Effector memory CD8-positive, alpha-beta T cell (primary cell): ENCODE data around the gene EGLN1.
"Not testable (repeated sequence)": the region's sequence is repeated elsewhere in the genome, so short reads cannot be mapped to it uniquely, and the experiment has no call there.

Experiments
- ATAC-seq: fragments of 150-1000 bp; cut with Tn5 transposase; replicated peaks from 2 replicates; pipeline ENCODE4 v1.10.0; 2021; ENCODE audit warnings: mild to moderate bottlenecking, moderate library complexity
- DNase-seq, 3 experiments: peaks; one replicate each; pipeline ENCODE4 v3.0.0; 2021
- H3K27ac Mint-ChIP-seq, 2 donors: one replicate each; pipeline ENCODE4 v1.8.0; 2022; ENCODE audit warnings: mild to moderate bottlenecking in 2 of 2, mixed read lengths in 2 of 2, moderate library complexity in 2 of 2
- H3K27me3 Mint-ChIP-seq, 2 donors: one replicate each; pipeline ENCODE4 v1.8.0; 2022; ENCODE audit warnings: mixed read lengths in 2 of 2
- H3K36me3 Mint-ChIP-seq: one replicate; pipeline ENCODE4 v1.8.0; 2022; ENCODE audit warnings: mild to moderate bottlenecking, moderate library complexity, mixed read lengths; ENCODE audit not compliant: insufficient read depth
- H3K4me1 Mint-ChIP-seq, 2 donors: one replicate each; pipeline ENCODE4 v1.8.0; 2022; ENCODE audit warnings: low read depth in 2 of 2, mixed read lengths in 2 of 2
- H3K4me3 Mint-ChIP-seq, 2 donors: one replicate each; pipeline ENCODE4 v1.8.0; 2022; ENCODE audit warnings: mild to moderate bottlenecking in 2 of 2, mixed read lengths in 2 of 2, moderate library complexity in 2 of 2
- H3K9me3 Mint-ChIP-seq, 2 donors: one replicate each; pipeline ENCODE4 v1.8.0; 2022; ENCODE audit warnings: mixed read lengths in 2 of 2

Gene EGLN1

DNA sequence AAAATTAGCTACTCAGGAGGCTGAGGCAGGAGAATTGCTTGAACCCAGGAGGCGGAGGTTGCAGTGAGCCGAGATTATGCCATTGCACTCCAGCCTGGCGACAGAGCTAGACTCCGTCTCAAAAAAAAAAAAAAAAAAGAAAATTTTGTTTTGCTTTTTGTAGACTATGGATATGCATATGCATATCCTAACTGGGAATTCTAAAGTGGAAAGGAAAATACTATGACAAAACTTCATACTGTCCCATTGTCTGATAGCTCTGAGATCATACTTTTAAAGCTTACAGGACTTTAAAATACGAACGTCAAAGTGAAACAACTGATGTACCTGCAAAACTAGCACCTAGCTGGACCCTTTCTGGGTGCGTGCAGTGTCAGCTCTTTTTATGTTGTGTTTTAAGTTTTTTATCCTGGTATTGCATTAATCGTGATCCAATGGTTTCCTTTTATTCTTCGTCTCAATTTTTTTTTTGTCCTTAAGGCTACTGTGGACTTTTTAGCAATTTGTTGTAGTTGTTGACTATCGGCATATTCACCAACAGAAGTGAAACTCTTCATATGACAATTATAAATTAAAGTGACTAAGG is 64.8 kb downstream of the EGLN1 start:
- Mint-ChIP-seq H3K4me1 (peaks cover 3 to 15% of the 10 kb centered on the region in 2 donors), H3K36me3 (peaks cover 31% of the 10 kb centered on the region), H3K27me3 (no peaks in the 10 kb centered on the region), H3K4me3 (no peak overlapping the region), H3K9me3 (no peaks in the 10 kb centered on the region), H3K27ac (no peak overlapping the region)
- DNase-seq (no peak), ATAC-seq (no peak)

DNA sequence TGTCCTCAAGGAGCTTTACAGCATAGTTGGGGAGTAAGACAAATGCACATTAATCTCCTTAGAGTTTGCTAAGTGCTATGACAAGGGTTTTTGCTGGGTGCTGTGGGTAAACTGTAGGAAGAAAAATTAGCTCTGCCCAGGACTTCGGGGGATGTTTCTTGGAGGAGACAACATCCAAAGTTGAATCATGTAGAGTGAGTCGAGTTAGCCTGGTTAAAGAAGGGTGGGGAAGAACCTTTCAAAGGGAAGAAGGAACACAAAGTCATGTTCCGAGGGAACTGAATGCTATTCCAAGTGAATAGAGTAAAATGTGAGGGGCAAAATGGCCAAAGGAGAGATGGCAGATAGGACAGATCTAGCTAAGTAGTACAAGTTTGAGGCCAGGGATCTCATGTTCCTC is 66.9 kb downstream of the EGLN1 start:
- DNase-seq, result no peak
- Mint-ChIP-seq H3K4me1 (peaks cover 3 to 15% of the 10 kb centered on the region in 2 donors), H3K27me3 (no peaks in the 10 kb centered on the region), H3K9me3 (no peaks in the 10 kb centered on the region), H3K27ac (no peak overlapping the region), H3K36me3 (peaks cover 49% of the 10 kb centered on the region), H3K4me3 (no peak overlapping the region)
- ATAC-seq, result no peak

DNA sequence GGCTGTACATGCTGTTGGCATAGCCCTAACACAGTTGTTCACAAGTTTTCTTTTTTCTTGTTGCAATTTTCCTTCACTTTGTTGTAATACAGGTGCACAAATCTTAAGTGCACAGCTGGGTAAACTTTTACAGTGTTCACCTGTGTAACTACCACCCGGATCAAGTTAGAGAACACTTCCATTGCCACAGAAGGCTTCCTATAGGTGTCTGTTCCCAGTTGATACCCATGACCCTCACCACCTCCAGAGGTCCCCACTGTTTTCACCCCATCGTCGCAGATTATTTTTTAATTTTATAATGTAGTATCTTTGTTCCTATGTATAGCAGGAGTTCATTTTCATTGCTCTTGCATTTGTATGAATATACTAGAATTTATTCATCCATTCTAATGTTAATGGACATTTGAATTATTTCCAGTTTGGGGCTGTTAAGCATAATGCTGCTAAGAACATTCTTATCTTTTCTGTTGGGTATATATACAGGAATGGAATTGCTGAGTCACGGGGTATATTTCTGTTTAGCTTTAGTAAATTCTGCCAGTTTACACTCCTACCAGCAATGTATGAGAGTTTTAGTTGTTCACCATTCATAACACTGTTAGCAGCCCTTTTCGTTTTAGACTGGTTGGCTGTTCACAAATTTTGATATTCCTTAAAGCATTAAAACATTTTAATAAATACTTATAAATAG is 67.6 kb downstream of the EGLN1 start:
- Mint-ChIP-seq H3K27me3 (no peaks in the 10 kb centered on the region), H3K27ac (peak overlapping the region in 1 of 2 donors; percentile 26), H3K4me3 (no peak overlapping the region), H3K4me1 (peaks cover 3 to 11% of the 10 kb centered on the region in 2 donors), H3K36me3 (peaks cover 50% of the 10 kb centered on the region), H3K9me3 (no peaks in the 10 kb centered on the region)
- ATAC-seq (no peak), DNase-seq (no peak)

- peaks cover 3 to 11% of the 10 kb centered on the region in 2 donors for H3K4me1 Mint-ChIP-seq
- no peaks in the 10 kb centered on the region for H3K27me3 Mint-ChIP-seq
- ATAC-seq (no peak), DNase-seq (no peak)
- peak overlapping the region in 1 of 2 donors; percentile 5 for H3K27ac Mint-ChIP-seq
- no peak overlapping the region for H3K4me3 Mint-ChIP-seq
- no peaks in the 10 kb centered on the region for H3K9me3 Mint-ChIP-seq
- H3K36me3 Mint-ChIP-seq, result peaks cover 58% of the 10 kb centered on the region
Observed at GRCh38 chr1:231353086-231353485, 69.0 kb downstream of the EGLN1 start.

DNA sequence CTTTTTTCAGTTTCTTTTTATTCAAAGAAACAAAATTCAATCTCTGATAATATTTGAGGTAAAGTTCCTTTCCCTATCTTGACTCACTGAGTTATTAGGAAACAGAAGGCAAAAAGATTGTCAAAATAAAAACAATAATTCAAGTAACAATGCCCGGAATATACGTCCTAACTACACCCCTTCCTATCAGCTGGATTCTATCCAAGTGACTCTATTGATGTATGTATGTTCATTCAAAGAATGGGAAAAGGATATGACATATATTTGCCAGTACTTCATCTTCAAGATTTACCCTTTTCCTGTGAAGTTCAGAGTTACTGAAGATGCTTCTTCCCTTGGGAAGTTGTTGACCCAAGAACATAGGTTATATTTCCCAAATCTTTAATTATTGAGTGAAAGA is 70.3 kb downstream of the EGLN1 start:
- DNase-seq, result no peak
- H3K9me3 Mint-ChIP-seq, result no peaks in the 10 kb centered on the region
- H3K4me3 Mint-ChIP-seq, result no peak overlapping the region
- H3K4me1 Mint-ChIP-seq, result peaks cover 0 to 4% of the 10 kb centered on the region in 2 donors
- H3K36me3 Mint-ChIP-seq, result peaks cover 71% of the 10 kb centered on the region
- peak overlapping the region in 1 of 2 donors; percentile 29 for H3K27ac Mint-ChIP-seq
- H3K27me3 Mint-ChIP-seq, result no peaks in the 10 kb centered on the region
- ATAC-seq, result no peak

- H3K27ac Mint-ChIP-seq, H3K4me3 Mint-ChIP-seq, ATAC-seq, H3K9me3 Mint-ChIP-seq, DNase-seq, H3K27me3 Mint-ChIP-seq, H3K4me1 Mint-ChIP-seq: not testable (repeated sequence)
- H3K36me3 Mint-ChIP-seq, result peaks cover 86% of the 10 kb centered on the region
Observed at GRCh38 chr1:231348856-231349255, 73.2 kb downstream of the EGLN1 start.

DNA sequence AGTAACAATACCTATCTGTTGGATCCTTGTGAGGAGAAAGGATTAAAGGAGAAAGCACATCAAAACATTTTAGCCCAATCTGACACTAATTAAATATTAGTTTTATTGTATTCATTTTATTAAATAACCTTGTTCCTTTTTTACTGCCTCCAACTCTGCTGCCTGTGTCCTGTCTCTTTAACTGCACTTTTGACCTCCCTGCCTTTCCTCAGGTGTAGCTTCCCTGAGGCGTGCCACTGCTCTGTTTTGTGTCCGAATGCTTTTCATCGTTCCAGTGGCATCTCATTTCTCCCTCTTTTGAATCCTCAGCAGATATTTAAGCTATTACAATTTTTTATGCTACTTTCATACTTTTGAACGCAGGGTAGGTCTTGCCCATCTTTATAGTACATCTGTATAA is 73.6 kb downstream of the EGLN1 start:
- DNase-seq, result no peak
- peaks cover 84% of the 10 kb centered on the region for H3K36me3 Mint-ChIP-seq
- ATAC-seq, result no peak
- H3K27me3 Mint-ChIP-seq, result no peaks in the 10 kb centered on the region
- H3K4me3 Mint-ChIP-seq, result no peak overlapping the region
- H3K4me1 Mint-ChIP-seq, result peaks cover 2 to 3% of the 10 kb centered on the region in 2 donors
- H3K27ac Mint-ChIP-seq, result no peak overlapping the region
- H3K9me3 Mint-ChIP-seq, result no peaks in the 10 kb centered on the region

GRCh38 chr1:231347961-231348360 is 74.1 kb downstream of the EGLN1 start:
- no peak overlapping the region for H3K27ac Mint-ChIP-seq
- no peaks in the 10 kb centered on the region for H3K9me3 Mint-ChIP-seq
- DNase-seq, result no peak
- peaks cover 2 to 8% of the 10 kb centered on the region in 2 donors for H3K4me1 Mint-ChIP-seq
- no peak overlapping the region for H3K4me3 Mint-ChIP-seq
- ATAC-seq, result no peak
- H3K36me3 Mint-ChIP-seq, result peaks cover 79% of the 10 kb centered on the region
- no peaks in the 10 kb centered on the region for H3K27me3 Mint-ChIP-seq

DNA sequence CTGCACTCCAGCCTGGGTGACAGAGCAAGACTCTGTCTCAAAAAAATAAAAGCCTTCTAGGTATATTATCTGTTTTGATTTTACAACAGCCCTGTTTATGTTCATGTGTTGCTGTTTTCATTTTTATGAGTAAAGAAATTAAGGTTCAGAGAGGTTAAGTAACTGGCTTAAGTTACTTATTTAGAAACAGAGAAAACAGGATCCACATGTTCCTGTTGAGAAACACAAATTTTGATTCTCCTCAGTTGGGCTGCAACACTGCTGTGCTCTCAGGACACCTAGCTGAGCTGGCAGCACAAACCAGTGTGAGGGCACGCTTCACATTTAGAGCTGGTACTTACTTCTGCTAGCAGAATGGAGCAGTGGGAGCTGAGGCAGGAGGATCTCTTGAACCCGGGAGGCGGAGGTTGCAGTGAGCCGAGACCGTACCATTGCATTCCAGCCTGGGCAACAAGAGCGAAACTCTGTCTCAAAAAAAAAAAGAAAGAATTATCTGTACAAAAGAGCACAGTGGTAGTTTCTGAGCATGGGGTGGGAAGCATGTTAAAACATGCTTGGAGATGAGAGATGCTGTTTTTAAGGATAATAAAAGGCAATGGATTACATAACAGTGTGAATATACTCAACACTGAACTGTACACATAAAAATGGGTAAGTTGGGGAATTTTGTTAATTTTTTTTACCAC is 81.6 kb downstream of the EGLN1 start:
- no peak for ATAC-seq
- no peak for DNase-seq
- H3K4me3 Mint-ChIP-seq, result no peak overlapping the region
- H3K36me3 Mint-ChIP-seq, result peaks cover 64% of the 10 kb centered on the region
- H3K4me1 Mint-ChIP-seq, result peaks cover 35 to 50% of the 10 kb centered on the region in 2 donors
- no peaks in the 10 kb centered on the region for H3K27me3 Mint-ChIP-seq
- H3K27ac Mint-ChIP-seq, result peak overlapping the region in 1 of 2 donors; percentile 65
- no peaks in the 10 kb centered on the region for H3K9me3 Mint-ChIP-seq

- ATAC-seq (peak; percentile 4), DNase-seq (no peak)
- Mint-ChIP-seq H3K4me1 (peaks cover 35 to 53% of the 10 kb centered on the region in 2 donors), H3K4me3 (peak within 1 kb of the TSS; percentile 94 to 96), H3K9me3 (no peaks in the 10 kb centered on the region), H3K27ac (peak within 1 kb of the TSS; percentile 99 to 100), H3K27me3 (no peaks in the 10 kb centered on the region), H3K36me3 (peaks cover 59% of the 10 kb centered on the region)
Observed at GRCh38 chr1:231338270-231339128, 83.6 kb downstream of the EGLN1 start, which contains the start of gene SPRTN. TSS of gene SPRTN (plus strand) at chr1:231338293. CDS start at chr1:231338384, 91 bp downstream.

DNA sequence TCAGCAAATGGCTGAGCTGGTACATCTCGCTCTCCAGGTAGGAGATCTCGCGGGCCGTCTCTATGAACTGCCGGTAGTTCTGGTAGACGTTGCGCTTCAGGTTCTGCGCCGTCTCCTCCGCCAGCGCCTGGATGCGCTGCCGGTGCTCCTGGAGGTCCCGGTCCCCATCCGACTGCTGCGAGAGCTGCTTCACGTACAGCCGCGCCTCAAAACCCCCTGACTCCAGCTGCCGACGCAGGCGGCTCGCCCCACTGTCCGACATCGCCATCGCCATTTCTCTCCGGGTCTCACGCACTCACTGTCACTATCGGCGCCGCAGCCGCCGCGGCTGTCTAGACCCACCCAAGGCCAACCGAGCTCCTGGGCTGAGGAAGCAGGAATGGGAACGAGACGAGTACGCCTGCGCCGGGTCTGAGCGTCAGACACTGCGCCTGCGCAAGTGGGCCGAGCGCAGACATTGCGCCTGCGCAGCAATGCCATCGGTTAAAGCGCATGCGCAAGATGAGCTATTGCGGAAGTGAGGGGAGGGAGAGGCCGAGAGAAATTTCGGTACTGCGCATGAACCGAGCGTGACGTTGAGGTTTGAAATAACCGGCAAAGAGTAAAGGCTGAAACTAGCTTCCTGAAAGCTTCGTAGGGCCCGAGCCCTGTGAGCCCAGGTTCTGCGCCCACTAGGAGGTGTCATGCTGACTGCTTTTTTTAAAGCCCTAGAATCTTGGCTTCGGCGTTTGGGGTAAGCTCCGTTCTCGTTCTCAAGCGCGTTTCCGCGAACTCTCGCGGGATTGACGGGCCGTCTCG is 84.4 kb downstream of the EGLN1 start, which contains the start of gene EXOC8:
TSS of gene EXOC8 (minus strand) at position 381 of the 798 bp plus-strand sequence. CDS start at position 274, 107 bp downstream.
- Mint-ChIP-seq H3K9me3 (no peaks in the 10 kb centered on the region), H3K36me3 (peaks cover 59% of the 10 kb centered on the region), H3K27ac (peak within 1 kb of the TSS; percentile 99 to 100), H3K4me3 (peak within 1 kb of the TSS; percentile 94 to 96), H3K27me3 (no peaks in the 10 kb centered on the region), H3K4me1 (peaks cover 35 to 53% of the 10 kb centered on the region in 2 donors)
- ATAC-seq, result peak; percentile 75
- DNase-seq, result peak; percentile 98 to 99 (median 99)

- peaks cover 63% of the 10 kb centered on the region for H3K36me3 Mint-ChIP-seq
- peak overlapping the region; percentile 99 to 100 for H3K27ac Mint-ChIP-seq
- ATAC-seq (peak; percentile 6), DNase-seq (no peak)
- H3K4me3 Mint-ChIP-seq, result peak overlapping the region; percentile 94 to 96
- H3K4me1 Mint-ChIP-seq, result peaks cover 35 to 55% of the 10 kb centered on the region in 2 donors
- H3K27me3 Mint-ChIP-seq, result no peaks in the 10 kb centered on the region
- H3K9me3 Mint-ChIP-seq, result no peaks in the 10 kb centered on the region
Observed at GRCh38 chr1:231337043-231337471, 85.0 kb downstream of the EGLN1 start.
